HTR-8/SVneo (cell line): ENCODE measurements around the gene NPIPB5.
"Not testable (repeated sequence)": the region's sequence is repeated elsewhere in the genome, so short reads cannot be mapped to it uniquely, and the experiment has no call there.

ENCODE experiments used
- DNase-seq: peaks from one replicate; pipeline ENCODE4 v3.0.0; 2011; ENCODE audit warnings: low spot score, mixed read lengths; ENCODE audit not compliant: insufficient read length
- FAIRE-seq: peaks from 2 replicates; lab custom pipeline; 2011; peaks lifted over from hg19 to GRCh38; lab: Jason Lieb, UNC

NPIPB5 gene

DNA sequence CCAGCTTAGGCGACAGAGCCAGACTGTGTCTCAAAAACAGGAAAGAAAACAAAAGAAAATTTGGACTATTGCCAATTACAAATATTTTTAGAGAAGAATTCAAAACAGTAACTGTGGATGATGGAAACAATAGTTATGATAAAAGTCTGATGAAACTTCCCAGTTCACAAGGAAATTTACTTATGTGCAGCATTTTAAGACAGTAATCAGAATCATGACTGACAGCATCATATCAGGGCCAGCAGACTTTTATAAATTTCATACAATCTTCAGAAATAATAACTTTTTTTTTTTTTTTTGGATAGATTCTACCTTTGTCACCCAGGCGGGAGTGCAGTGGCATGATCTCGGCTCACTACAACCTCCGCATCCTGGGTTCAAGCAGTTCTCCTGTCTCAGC is at the start of gene NPIPB5:
Gene NPIPB5, plus strand, starts transcription at position 301 of the 400 bp plus-strand sequence. CDS start 2,911 bp downstream, outside the sequence.
- FAIRE-seq: not testable (repeated sequence)

DNA sequence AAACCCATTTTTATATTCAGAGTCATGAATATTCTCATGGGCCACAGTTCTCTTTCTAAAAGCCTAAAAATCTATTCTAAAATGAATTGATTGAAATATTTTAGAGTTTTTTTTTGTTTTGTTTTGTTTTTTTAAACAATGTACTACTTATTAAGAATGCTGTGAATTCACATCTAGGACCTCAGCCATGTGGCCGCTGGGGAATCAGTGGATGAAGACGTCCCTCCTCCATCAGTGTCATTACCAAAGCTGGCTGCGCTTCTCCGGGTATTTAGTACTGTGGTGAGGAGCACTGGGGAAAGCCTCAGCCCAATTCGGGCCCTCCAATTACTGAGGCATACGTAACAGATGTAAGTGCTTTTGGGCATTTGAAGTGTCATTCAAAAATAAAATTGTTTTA is 41.8 kb upstream of the NPIPB5 start:
- not testable (repeated sequence) for FAIRE-seq, DNase-seq

More for the DNA sequence above, at the start of gene NPIPB5:
- not testable (repeated sequence) for DNase-seq

DNA sequence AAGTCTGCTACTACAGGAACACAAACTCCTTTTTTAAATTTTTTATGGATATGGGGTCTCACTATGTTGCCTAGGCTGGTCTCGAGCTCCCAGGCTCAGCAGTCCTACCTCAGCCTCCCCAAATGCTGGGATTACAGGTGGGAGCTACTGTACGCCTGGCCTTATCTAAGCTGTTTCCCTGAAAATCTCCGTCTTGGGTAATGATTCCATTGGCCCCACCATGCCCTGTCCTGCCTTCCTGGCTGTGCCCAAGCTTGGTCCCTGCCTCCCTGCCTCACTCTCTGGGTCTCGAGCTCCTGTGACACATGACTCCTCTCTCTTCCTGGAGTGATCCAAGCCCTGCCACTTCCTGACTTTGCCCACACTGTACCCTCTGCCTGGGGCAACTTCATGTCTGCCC is 27.3 kb downstream of the NPIPB5 start:
- not testable (repeated sequence) for FAIRE-seq, DNase-seq

DNA sequence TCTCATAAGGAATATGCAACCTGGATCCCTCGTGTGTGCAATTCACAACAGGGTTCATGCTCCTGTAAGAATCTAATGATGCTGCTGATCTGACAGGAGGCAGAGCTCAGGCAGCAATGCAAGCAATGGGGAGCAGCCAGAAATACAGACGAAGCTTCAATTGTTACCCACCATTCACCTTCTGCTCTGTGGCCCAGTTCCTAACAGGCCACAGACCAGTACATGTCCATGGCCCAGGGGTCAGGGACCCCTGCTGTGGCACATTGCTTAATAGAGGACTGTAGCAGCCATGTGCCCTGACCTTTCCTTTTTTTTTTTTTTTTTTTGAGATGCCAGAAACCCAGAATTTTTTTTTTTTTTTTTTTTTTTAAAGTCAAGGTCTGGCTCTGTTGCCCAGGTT is 34.1 kb downstream of the NPIPB5 start:
- DNase-seq, FAIRE-seq: not testable (repeated sequence)

DNA sequence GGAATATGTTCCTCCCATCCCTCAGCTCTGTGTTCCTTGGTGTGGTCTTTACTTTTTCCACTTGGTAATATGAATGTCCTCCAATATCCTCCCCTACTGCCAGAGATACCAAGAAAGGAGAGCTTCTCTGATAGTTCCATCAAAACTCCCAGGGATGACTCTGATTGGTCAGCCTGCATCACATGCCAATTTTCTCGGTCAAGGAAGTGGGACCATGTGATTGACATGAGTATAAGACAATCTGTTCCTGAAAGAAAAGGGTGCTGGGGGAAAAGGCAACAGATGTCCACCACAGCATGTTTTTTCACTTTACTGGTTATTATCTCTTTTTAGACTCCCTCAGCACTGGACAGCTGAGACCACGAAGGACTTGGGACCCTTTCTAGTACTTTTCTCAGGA is 35.9 kb downstream of the NPIPB5 start:
- FAIRE-seq, DNase-seq: not testable (repeated sequence)

DNA sequence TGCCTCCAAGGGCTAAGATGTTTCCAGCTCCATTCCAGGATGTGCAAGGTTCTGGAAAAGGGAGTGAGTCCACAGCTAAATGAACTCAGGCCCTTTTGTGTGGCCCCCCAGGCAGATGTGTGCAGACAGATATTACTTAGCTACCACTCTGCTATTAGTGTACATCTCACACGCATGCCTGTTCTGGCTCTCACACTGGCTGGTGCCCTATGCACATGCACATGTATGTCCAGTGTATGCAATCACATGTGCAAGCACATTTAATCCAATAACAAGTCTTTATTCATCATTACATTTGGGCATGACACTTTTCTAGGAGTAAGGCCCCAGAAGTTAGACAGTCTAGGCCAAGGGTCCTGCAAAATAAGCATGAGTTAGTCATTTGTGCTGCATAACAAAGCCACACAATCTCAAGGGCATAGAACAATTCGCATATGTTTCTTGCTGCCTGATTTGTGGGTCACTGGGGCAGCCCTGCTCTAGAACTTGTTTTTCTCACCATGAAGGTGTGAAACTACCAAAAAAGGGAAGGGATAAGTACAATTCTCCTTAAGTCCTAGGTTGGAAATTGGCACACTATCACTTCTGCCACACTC is 36.6 kb downstream of the NPIPB5 start:
- not testable (repeated sequence) for FAIRE-seq, DNase-seq

DNA sequence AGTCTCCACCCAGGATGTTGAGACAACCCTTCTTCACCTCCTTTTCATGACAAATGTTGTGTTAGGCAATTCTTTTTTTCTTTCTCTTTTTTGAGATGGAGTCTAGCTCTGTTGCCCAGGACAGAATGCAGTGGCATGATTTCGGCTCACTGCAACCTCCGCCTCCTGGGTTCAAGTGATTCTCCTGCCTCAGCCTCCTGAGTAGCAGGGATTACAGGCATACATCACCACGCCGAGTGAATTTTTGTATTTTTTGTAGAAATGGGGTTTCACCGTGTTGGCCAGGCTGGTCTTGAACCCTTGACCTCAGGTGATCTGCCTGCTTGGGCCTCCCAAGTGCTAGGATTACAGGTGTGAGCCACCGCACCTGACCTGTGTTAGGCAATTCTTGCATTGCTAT is 39.2 kb downstream of the NPIPB5 start:
- not testable (repeated sequence) for DNase-seq, FAIRE-seq

DNA sequence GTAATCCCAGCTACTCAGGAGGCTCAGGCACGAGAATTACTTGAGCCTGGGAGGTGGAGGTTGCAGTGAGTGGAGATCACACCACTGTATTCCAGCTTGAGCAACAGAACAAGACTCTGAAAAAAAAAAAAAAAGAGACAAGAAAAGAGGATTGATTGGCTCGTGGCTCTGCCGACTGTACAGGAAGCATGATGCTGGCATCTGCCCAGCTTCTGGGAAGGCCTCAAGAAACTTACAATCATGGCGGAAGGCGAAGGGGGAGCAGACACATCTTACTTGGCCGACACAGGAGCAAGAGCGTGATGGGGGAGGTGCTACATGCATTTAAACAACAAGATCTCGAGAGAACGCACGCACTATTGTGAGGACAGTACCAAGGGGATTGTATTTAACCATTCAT is 40.5 kb downstream of the NPIPB5 start:
- not testable (repeated sequence) for FAIRE-seq, DNase-seq

DNA sequence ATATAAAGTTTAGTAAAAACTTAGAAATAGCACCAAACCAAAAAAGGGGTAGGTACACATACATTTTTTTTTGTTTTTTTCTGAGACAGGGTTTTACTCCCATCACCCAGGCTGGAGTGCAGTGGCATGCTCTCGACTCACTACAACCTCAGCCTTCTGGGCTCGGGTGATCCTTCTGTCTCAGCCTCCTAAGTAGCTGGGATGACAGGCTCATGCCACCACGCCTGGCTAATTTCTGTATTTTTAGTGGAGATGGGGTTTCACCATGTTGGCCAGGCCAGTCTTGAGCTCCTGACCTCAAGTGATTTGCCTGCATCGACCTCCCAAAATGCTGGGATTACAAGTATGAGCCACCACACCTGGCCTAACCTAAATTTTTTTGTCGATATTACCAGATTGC is 41.0 kb downstream of the NPIPB5 start:
- not testable (repeated sequence) for DNase-seq, FAIRE-seq

DNA sequence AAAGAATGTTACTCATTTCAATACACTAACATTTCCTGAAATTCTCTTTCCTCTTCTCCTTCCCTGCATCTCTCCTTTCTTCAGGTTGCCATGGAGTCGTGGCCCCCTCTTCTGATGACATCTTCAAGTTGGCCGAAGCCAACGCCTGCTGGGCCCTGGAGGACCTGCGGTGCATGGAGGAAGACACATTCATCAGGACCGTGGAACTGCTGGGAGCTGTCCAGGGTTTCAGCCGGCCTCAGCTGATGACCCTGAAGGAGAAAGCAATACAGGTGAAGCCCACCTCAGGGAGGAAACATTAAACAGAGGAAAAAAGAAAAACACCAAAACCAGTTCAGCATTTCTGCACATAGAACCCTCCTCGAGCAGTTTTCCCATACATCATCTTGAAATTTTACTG is 46.1 kb downstream of the NPIPB5 start:
- not testable (repeated sequence) for FAIRE-seq, DNase-seq
